Activated naive CD4-positive, alpha-beta T cell treated with anti-CD3 and anti-CD28 coated beads, Interleukin-2, amount 50 U/mL, for 24 hours (primary cell): Measurements from ENCODE around the gene CBX3.
"Not testable (repeated sequence)": the region's sequence is repeated elsewhere in the genome, so short reads cannot be mapped to it uniquely, and the experiment has no call there.

Source experiments
- H3K27ac Mint-ChIP-seq: one replicate; pipeline ENCODE4 v1.8.0; 2021; ENCODE audit warnings: mild to moderate bottlenecking, mixed read lengths
- H3K27me3 Mint-ChIP-seq: one replicate; pipeline ENCODE4 v1.8.0; 2021; ENCODE audit warnings: mixed read lengths
- H3K36me3 Mint-ChIP-seq: one replicate; pipeline ENCODE4 v1.8.0; 2021; ENCODE audit warnings: mixed read lengths
- H3K4me1 Mint-ChIP-seq: one replicate; pipeline ENCODE4 v1.8.0; 2021; ENCODE audit warnings: mixed read lengths
- H3K4me3 Mint-ChIP-seq: one replicate; pipeline ENCODE4 v1.8.0; 2021; ENCODE audit warnings: mild to moderate bottlenecking, mixed read lengths
- H3K9me3 Mint-ChIP-seq: one replicate; pipeline ENCODE4 v1.8.0; 2021; ENCODE audit warnings: mixed read lengths

CBX3 gene

GRCh38 chr7:26261866-26262265, 60.3 kb downstream of the CBX3 start:
- not testable (repeated sequence) for H3K27me3 Mint-ChIP-seq, H3K9me3 Mint-ChIP-seq, H3K27ac Mint-ChIP-seq, H3K36me3 Mint-ChIP-seq, H3K4me3 Mint-ChIP-seq, H3K4me1 Mint-ChIP-seq
